Spleen (tissue), 11 donors: ENCODE data around the gene ANKRD44. TPM values are rescaled to one million over a fixed set of nuclear protein-coding genes. Genes with fewer than 3 reads are reported as not detected.

Source experiments
- DNase-seq: peaks from one replicate; pipeline ENCODE4 v3.0.0-alpha.2; 2020
- H3K27ac ChIP-seq, 8 donors: fragments of 200-600 bp; sonication (generic) in 7 of 8; 1 replicate in 4 of 8; 2 replicates in 4 of 8; pipeline versions ENCODE4 v1.5.0 to v1.8.0; 2016 to 2021; ENCODE audit warnings: inconsistent platforms in 4 of 8, mild to moderate bottlenecking in 4 of 8, moderate library complexity in 1 of 8
- H3K27me3 ChIP-seq, 7 donors: fragments of 200-600 bp; sonication (generic) in 6 of 7; replicated peaks in 1 of 7; 1 replicate in 4 of 7; 2 replicates in 3 of 7; pipeline versions ENCODE4 v1.5.0 to v1.8.0; 2016 to 2021; ENCODE audit warnings: inconsistent platforms in 3 of 7, mild to moderate bottlenecking in 1 of 7
- H3K36me3 ChIP-seq, 6 donors: fragments of 200-600 bp; sonication (generic) in 5 of 6; 1 replicate in 4 of 6; 2 replicates in 2 of 6; pipeline versions ENCODE4 v1.5.0 to v1.8.0; 2016 to 2021; ENCODE audit warnings: inconsistent platforms in 2 of 6
- H3K4me1 ChIP-seq, 6 donors: fragments of 200-600 bp; sonication (generic) in 5 of 6; 1 replicate in 3 of 6; 2 replicates in 3 of 6; pipeline versions ENCODE4 v1.5.0 to v1.8.0; 2016 to 2021; ENCODE audit warnings: inconsistent platforms in 3 of 6
- H3K4me3 ChIP-seq, 8 donors: fragments of 200-600 bp; sonication (generic) in 7 of 8; 1 replicate in 4 of 8; 2 replicates in 4 of 8; pipeline versions ENCODE4 v1.5.0 to v1.8.0; 2016 to 2021; ENCODE audit warnings: inconsistent platforms in 4 of 8, mild to moderate bottlenecking in 4 of 8, moderate library complexity in 2 of 8
- H3K9me3 ChIP-seq, 8 donors: fragments of 200-600 bp; sonication (generic) in 7 of 8; 1 replicate in 4 of 8; 2 replicates in 4 of 8; pipeline versions ENCODE4 v1.5.0 to v1.8.0; 2016 to 2021; ENCODE audit warnings: inconsistent platforms in 4 of 8
- CTCF ChIP-seq, 11 experiments: fragments of 200-600 bp in 7 of 11; fragments of 450-650 bp in 4 of 11; sonication (generic) in 4 of 11; IDR thresholded peaks in 8 of 11; conservative IDR thresholded peaks in 3 of 11; 1 replicate in 7 of 11; 2 replicates in 4 of 11; pipeline versions ENCODE4 v1.4.0 to v1.8.0; 2016 to 2021; ENCODE audit warnings: antibody characterized with exemption in 11 of 11, inconsistent platforms in 4 of 11, mild to moderate bottlenecking in 1 of 11
- POLR2A ChIP-seq, 3 donors: fragments of 450-650 bp; IDR thresholded peaks; one replicate each; pipeline ENCODE4 v1.5.1; 2017; ENCODE audit warnings: antibody characterized with exemption in 3 of 3, mild to moderate bottlenecking in 1 of 3
- POLR2AphosphoS5 ChIP-seq, 3 donors: sonication (generic); formaldehyde crosslinking; IDR thresholded peaks; one replicate each; pipeline ENCODE4 v1.5.1; 2017; ENCODE audit warnings: antibody characterized with exemption in 3 of 3
- WGBS, 5 donors: extraction: QIAGEN DNeasy Blood & Tissue Kit in 3 of 5; methylation state at CpG; one replicate each; pipeline versions ENCODE4 v1.1.5 to v1.1.7; 2013 to 2018; 5-methylcytosine and 5-hydroxymethylcytosine counted together
- intact Hi-C: fragments of 100-400 bp; cut with DNase I; formaldehyde crosslinking; loops from one replicate; pipeline ENCODE4 v1.15.0; 2023; ENCODE audit warnings: low total_unique reads
- polyA plus RNA-seq, 3 donors: library from polyadenylated mRNA; stranded (reverse); fragments of 200-250 nt; gene quantifications; one replicate each; pipeline ENCODE4 v1.2.1, GENCODE V29; 2013
- total RNA-seq, 7 donors: library from RNA; depleted of rRNA in 3 of 7; stranded (reverse); fragments of >200 nt in 3 of 7; fragmentation: NEBNext Ultra II Directional in 4 of 7; extraction: Animal tissue kit (Norgen Biotek cat#: 25700) in 4 of 7; gene quantifications; one replicate each; pipeline versions ENCODE4 v1.1.0 to v1.2.1, GENCODE V29; 2016 to 2021
- donor health status: healthy with polysubstance abuse.
- donor health status: DM: no; HTN: no; CAD: no; lungs with moderate emphysema.
- donor health status: DM: no; HTN: no; CAD: no.
- donor health status: Bipolar disorder and iron deficiency.
- donor health status: healthy.
- donor health status: DM: no; HTN: no; CAD: no.
- donor health status: DM: yes; HTN: yes; CAD: no.

Gene ANKRD44
- total and polyA plus RNA-seq, 10 donors = 16.0 to 183 (median 140) TPM

- peaks cover 0 to 3% (median 0%) of the 10 kb centered on the region in 6 donors for H3K36me3 ChIP-seq
- no peak for DNase-seq
- peak in 7 of 11 experiments; percentile 14 to 38 (median 21) for TF ChIP-seq CTCF (IDR thresholded peaks at IDR 0.05 in 8 of 11, conservative IDR thresholded peaks at IDR 0.05 in 3 of 11)
- no peak for TF ChIP-seq POLR2A (IDR thresholded peaks at IDR 0.05)
- peak in 1 of 3 donors; percentile 11 for TF ChIP-seq POLR2AphosphoS5 (IDR thresholded peaks at IDR 0.05)
- WGBS, 5 donors = 36 to 51% (median 40%) methylated on average over 1 of the region's 1 CpG
- peaks cover 38 to 88% (median 79%) of the 10 kb centered on the region in 6 donors for H3K4me1 ChIP-seq
- intact Hi-C loops = loop anchor here (5.0 kb wide), 1 partner anchor 195 kb away; no protein-coding TSS in a partner anchor
- no peaks in the 10 kb centered on the region for H3K27me3 ChIP-seq
- peak overlapping the region; percentile 87 to 98 (median 96) for H3K27ac ChIP-seq
- peak overlapping the region in 6 of 8 donors; percentile 9 to 87 (median 69) for H3K4me3 ChIP-seq
- no peaks in the 10 kb centered on the region for H3K9me3 ChIP-seq
Measured at GRCh38 chr2:197307236-197307932, 3.2 kb downstream of the ANKRD44 start.

- Histone ChIP-seq H3K36me3 (peaks cover 0 to 7% (median 2%) of the 10 kb centered on the region in 6 donors), H3K4me1 (peaks cover 42 to 91% (median 84%) of the 10 kb centered on the region in 6 donors), H3K9me3 (no peaks in the 10 kb centered on the region), H3K4me3 (peak overlapping the region in 4 of 8 donors; percentile 5 to 87 (median 69)), H3K27me3 (no peaks in the 10 kb centered on the region), H3K27ac (peak overlapping the region; percentile 66 to 98 (median 96))
- TF ChIP-seq CTCF (IDR thresholded peaks at IDR 0.05 in 8 of 11, conservative IDR thresholded peaks at IDR 0.05 in 3 of 11) (no peak), POLR2AphosphoS5 (IDR thresholded peaks at IDR 0.05) (no peak), POLR2A (IDR thresholded peaks at IDR 0.05) (no peak)
- WGBS, 5 donors = 37 to 52% (median 41%) methylated on average over 3 of the region's 3 CpGs
- DNase-seq = no peak
- intact Hi-C loops = loop anchor here (5.0 kb wide), 1 partner anchor 194 kb away; no protein-coding TSS in a partner anchor
Measured at GRCh38 chr2:197306696-197307040, 3.9 kb downstream of the ANKRD44 start.

- H3K4me3 ChIP-seq = peak overlapping the region in 5 of 8 donors; percentile 5 to 87 (median 68)
- intact Hi-C loops = loop anchor here (5.0 kb wide), 1 partner anchor 194 kb away; no protein-coding TSS in a partner anchor
- H3K9me3 ChIP-seq = no peaks in the 10 kb centered on the region
- H3K4me1 ChIP-seq = peaks cover 37 to 91% (median 84%) of the 10 kb centered on the region in 6 donors
- peak overlapping the region; percentile 66 to 98 (median 96) for H3K27ac ChIP-seq
- 51 to 68% (median 65%) methylated on average over 5 of the region's 5 CpGs for WGBS, 5 donors
- H3K27me3 ChIP-seq = no peaks in the 10 kb centered on the region
- TF ChIP-seq CTCF (IDR thresholded peaks at IDR 0.05 in 8 of 11, conservative IDR thresholded peaks at IDR 0.05 in 3 of 11) (no peak), POLR2A (IDR thresholded peaks at IDR 0.05) (no peak), POLR2AphosphoS5 (IDR thresholded peaks at IDR 0.05) (no peak)
- H3K36me3 ChIP-seq = peaks cover 0 to 8% (median 2%) of the 10 kb centered on the region in 6 donors
- no peak for DNase-seq
Measured at GRCh38 chr2:197306024-197306695, 4.4 kb downstream of the ANKRD44 start.
